PC-9 (cell line): ENCODE measurements around the gene RUSF1. TPM values are rescaled to one million over a fixed set of nuclear protein-coding genes. Genes with fewer than 3 reads are reported as not detected.
A peak's percentile ranks its signal among the peaks of the same experiment; 100 is the strongest.

Source experiments
- BruUV-seq: library from RNA; stranded (reverse); fragments of 400-500 nt; replicated peaks from 2 replicates; lab custom pipeline; 2021; lab: Mats Ljungman, UMichigan
- CTCF ChIA-PET: fragments of 300-600 bp; sonication (Branson Sonifier 250); formaldehyde crosslinking; loops from one replicate; lab custom pipeline; 2022; ENCODE audit warnings: antibody characterized with exemption; lab: Charles Lee
- POLR2A ChIA-PET: fragments of 300-600 bp; sonication (Branson Sonifier 250); formaldehyde crosslinking; loops from one replicate; lab custom pipeline; 2022; ENCODE audit warnings: antibody characterized with exemption; ENCODE audit not compliant: unreplicated experiment; lab: Charles Lee
- DNase-seq, 2 experiments: peaks; one replicate each; pipeline versions ENCODE4 v3.0.0 to v3.0.0-alpha.2; 2015 to 2022; ENCODE audit warnings: mixed read lengths in 1 of 2
- H2AFZ ChIP-seq: fragments of 200-600 bp; sonication (generic); 2 replicates; pipeline ENCODE4 v1.8.1; 2017; ENCODE audit warnings: antibody characterized with exemption
- H3F3A ChIP-seq: fragments of 200-600 bp; sonication (generic); 2 replicates; pipeline ENCODE4 v1.8.1; 2017; ENCODE audit warnings: antibody characterized with exemption, mild to moderate bottlenecking, low read depth; ENCODE audit not compliant: insufficient read depth
- H3K27ac ChIP-seq: fragments of 200-600 bp; sonication (generic); 2 replicates; pipeline ENCODE4 v1.6.1; 2016; ENCODE audit warnings: mixed run types
- H3K27me3 ChIP-seq: fragments of 200-600 bp; sonication (generic); 2 replicates; pipeline ENCODE4 v1.6.1; 2016; ENCODE audit warnings: low read depth, mixed run types; ENCODE audit not compliant: insufficient read depth
- H3K36me3 ChIP-seq: fragments of 200-600 bp; sonication (generic); 2 replicates; pipeline ENCODE4 v1.6.1; 2016; ENCODE audit warnings: low read depth, mixed run types
- H3K4me1 ChIP-seq: fragments of 200-600 bp; sonication (generic); replicated peaks from 2 replicates; pipeline ENCODE4 v1.6.1; 2016; ENCODE audit warnings: mixed run types; ENCODE audit not compliant: insufficient read depth
- H3K4me2 ChIP-seq: fragments of 200-600 bp; sonication (generic); 2 replicates; pipeline ENCODE4 v1.6.1; 2017; ENCODE audit warnings: mixed run types
- H3K4me3 ChIP-seq: fragments of 200-600 bp; sonication (generic); 2 replicates; pipeline ENCODE4 v1.6.1; 2016; ENCODE audit warnings: mixed run types
- H3K79me2 ChIP-seq: fragments of 200-600 bp; sonication (generic); 2 replicates; pipeline ENCODE4 v1.6.1; 2017; ENCODE audit warnings: low read depth, mixed run types
- H3K9me2 ChIP-seq: fragments of 200-600 bp; sonication (generic); 2 replicates; pipeline ENCODE4 v1.8.1; 2017; ENCODE audit warnings: mild to moderate bottlenecking; ENCODE audit not compliant: insufficient read depth
- H3K9me3 ChIP-seq: fragments of 200-600 bp; sonication (generic); 2 replicates; pipeline ENCODE4 v1.8.1; 2016; ENCODE audit warnings: low read depth; ENCODE audit not compliant: insufficient read depth
- H4K20me1 ChIP-seq: fragments of 200-600 bp; sonication (generic); 2 replicates; pipeline ENCODE4 v1.8.1; 2017; ENCODE audit not compliant: insufficient read depth
- EZH2 ChIP-seq: fragments of 200-600 bp; sonication (generic); IDR thresholded peaks from 2 replicates; pipeline ENCODE4 v1.8.0; 2017; ENCODE audit warnings: antibody characterized with exemption, low read depth
- intact Hi-C: fragments of 100-400 bp; cut with micrococcal nuclease; formaldehyde crosslinking; loops from one replicate; pipeline ENCODE4 v1.10.0; 2022; ENCODE audit not compliant: unreplicated experiment
- total RNA-seq: library from RNA; stranded (reverse); gene quantifications from 2 replicates; pipeline ENCODE4 v1.2.3, GENCODE V29; 2021
- TF ChIP-seq, protein P1 (sequence below): fragments of 200-600 bp; sonication (generic); conservative IDR thresholded peaks from 2 replicates; pipeline ENCODE4 v1.6.1; 2017; ENCODE audit warnings: mixed run types, antibody characterized with exemption, mild to moderate bottlenecking, moderate library complexity

RUSF1 gene
- total RNA-seq, 1 experiment from 2014 or later: 86.7 TPM

DNA sequence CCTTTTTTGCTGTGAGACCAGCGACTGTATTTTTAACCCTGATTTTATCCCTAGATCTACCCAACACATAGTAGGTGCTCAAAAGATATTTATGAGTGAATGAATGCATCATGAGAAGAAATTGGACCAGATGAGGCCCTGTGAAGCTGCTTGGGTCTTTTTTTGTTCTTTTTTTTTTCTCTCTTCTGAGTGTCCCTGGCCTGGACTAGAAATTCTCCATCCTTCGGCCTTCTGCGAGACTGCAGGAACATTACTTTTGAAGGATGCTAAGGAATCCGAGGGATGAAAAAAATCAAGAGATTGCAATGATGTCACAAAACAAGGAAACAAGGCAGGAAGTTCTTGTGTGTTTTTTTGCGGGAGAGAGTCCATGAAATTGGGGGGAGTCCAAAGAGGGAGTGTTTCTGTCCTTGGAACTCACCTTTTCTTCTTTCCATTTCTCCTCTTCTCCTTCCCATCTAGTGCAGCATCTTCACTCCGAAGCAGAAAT is 560 bp upstream of the RUSF1 start:
- Histone ChIP-seq H3K4me3 (peak overlapping the region; percentile 69), H3K9me3 (no peaks in the 10 kb centered on the region), H3K4me2 (peak overlapping the region; percentile 91), H3K36me3 (no peaks in the 10 kb centered on the region), H3F3A (peaks cover 9% of the 10 kb centered on the region; the same call in 1 of the 2 replicates), H2AFZ (peak overlapping the region; percentile 95), H3K9me2 (no peaks in the 10 kb centered on the region), H3K4me1 (peaks cover 22% of the 10 kb centered on the region), H3K79me2 (peaks cover 29% of the 10 kb centered on the region), H3K27ac (peak overlapping the region; percentile 69), H3K27me3 (peaks cover under 1% of the 10 kb centered on the region; the same call in 1 of the 2 replicates), H4K20me1 (no peaks in the 10 kb centered on the region)
- no peak for DNase-seq
- intact Hi-C loops: loop anchor here (1.0 to 5.0 kb wide), 3 partner anchors 31 to 204 kb away; partner anchors contain the start of gene ARMC5
- ChIA-PET CTCF (interaction anchor here (0.5 to 1.1 kb wide), 2 partner anchors 189 to 384 kb away, joined by 3 to 7 read pairs; no protein-coding TSS in a partner anchor), POLR2A (interaction anchor here (0.5 to 1.0 kb wide), 4 partner anchors 32 to 712 kb away, joined by 3 to 7 read pairs (median 4); partner anchors contain the start of gene ARMC5)
- TSS peak; percentile 80 for BruUV-seq
- TF ChIP-seq, protein P1, sequence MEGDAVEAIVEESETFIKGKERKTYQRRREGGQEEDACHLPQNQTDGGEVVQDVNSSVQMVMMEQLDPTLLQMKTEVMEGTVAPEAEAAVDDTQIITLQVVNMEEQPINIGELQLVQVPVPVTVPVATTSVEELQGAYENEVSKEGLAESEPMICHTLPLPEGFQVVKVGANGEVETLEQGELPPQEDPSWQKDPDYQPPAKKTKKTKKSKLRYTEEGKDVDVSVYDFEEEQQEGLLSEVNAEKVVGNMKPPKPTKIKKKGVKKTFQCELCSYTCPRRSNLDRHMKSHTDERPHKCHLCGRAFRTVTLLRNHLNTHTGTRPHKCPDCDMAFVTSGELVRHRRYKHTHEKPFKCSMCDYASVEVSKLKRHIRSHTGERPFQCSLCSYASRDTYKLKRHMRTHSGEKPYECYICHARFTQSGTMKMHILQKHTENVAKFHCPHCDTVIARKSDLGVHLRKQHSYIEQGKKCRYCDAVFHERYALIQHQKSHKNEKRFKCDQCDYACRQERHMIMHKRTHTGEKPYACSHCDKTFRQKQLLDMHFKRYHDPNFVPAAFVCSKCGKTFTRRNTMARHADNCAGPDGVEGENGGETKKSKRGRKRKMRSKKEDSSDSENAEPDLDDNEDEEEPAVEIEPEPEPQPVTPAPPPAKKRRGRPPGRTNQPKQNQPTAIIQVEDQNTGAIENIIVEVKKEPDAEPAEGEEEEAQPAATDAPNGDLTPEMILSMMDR: no peak

DNA sequence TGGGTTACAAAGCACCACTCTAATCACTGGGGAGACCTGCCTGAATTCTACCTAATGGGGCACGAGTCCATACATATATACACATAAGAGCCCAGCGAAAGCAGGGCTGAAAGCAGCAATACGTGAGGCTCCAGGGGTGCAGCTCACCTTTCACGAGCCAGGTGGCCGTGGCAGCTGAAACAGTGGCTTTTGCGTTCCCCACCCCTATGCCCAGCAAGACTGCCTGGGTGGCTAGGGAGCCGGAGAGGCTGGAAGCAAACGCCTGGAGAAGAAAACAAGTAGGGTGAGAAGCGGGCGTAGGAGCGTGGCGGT is 618 bp downstream of the RUSF1 start:
- Histone ChIP-seq H3K4me3 (peak overlapping the region; percentile 69), H3K4me1 (peaks cover 19% of the 10 kb centered on the region), H2AFZ (peak overlapping the region; percentile 95), H3K9me2 (no peaks in the 10 kb centered on the region), H3K9me3 (no peaks in the 10 kb centered on the region), H3F3A (0 out of 2 replicates have a peak, but pooled peaks cover under 1% of the 10 kb centered on the region), H3K27me3 (no peaks in the 10 kb centered on the region; the same call in 1 of the 2 replicates), H3K4me2 (peak overlapping the region; percentile 91), H4K20me1 (no peaks in the 10 kb centered on the region), H3K79me2 (peaks cover 29% of the 10 kb centered on the region), H3K36me3 (no peaks in the 10 kb centered on the region), H3K27ac (peak overlapping the region; percentile 69)
- POLR2A ChIA-PET: interaction anchor here (0.7 to 1.0 kb wide), 2 partner anchors 48 to 55 kb away, joined by 3 to 7 read pairs; partner anchors contain the start of gene ARMC5
- DNase-seq: no peak
- intact Hi-C loops: loop anchor here (5.0 kb wide), 1 partner anchor 205 kb away; a partner anchor contains a TSS
- CTCF ChIA-PET: interaction anchor here (1.1 kb wide), 1 partner anchor 190 kb away, joined by 7 read pairs; no protein-coding TSS in a partner anchor
- no peak for TF ChIP-seq EZH2
- TF ChIP-seq, protein P1: no peak
- BruUV-seq: no TSS peak

DNA sequence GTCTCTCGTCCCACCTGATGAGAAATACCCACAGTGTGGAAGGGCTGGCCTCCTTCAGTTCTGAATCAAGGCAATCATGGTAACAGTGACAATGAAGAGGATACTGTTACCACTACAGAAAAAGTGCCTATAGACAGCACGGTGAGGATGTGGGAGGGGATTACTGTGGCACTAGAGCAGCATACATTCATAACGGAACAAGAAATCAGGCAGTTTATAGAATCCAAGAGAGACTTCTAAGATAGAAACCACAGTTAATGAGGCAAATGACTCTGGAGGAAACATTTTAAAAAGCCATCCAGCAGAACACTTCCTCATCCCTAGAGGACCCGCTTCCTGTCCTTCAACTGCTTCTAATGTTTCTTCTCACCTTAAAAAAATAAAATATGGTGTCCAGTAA is 2.7 kb downstream of the RUSF1 start:
- Histone ChIP-seq H4K20me1 (peaks cover 3% of the 10 kb centered on the region; the same call in 1 of the 2 replicates), H3K9me3 (no peaks in the 10 kb centered on the region), H3K4me3 (no peak overlapping the region), H2AFZ (no peak overlapping the region), H3K4me1 (peaks cover 19% of the 10 kb centered on the region), H3K27ac (no peak overlapping the region), H3K27me3 (no peaks in the 10 kb centered on the region), H3K36me3 (no peaks in the 10 kb centered on the region), H3F3A (no peaks in the 10 kb centered on the region), H3K9me2 (no peaks in the 10 kb centered on the region), H3K79me2 (peaks cover 29% of the 10 kb centered on the region), H3K4me2 (no peak overlapping the region)
- DNase-seq: no peak
- BruUV-seq: no TSS peak
- TF ChIP-seq EZH2: no peak
- TF ChIP-seq, protein P1: no peak
- ChIA-PET CTCF (interaction anchor here (0.6 kb wide), 1 partner anchor 610 kb away, joined by 7 read pairs; no protein-coding TSS in a partner anchor), POLR2A (no interaction called here)
- intact Hi-C loops: loop anchor here (5.0 kb wide), 1 partner anchor 207 kb away; a partner anchor contains a TSS
